ENCODE results near the gene PTP4A1.

The PTP4A1 gene

DNA sequence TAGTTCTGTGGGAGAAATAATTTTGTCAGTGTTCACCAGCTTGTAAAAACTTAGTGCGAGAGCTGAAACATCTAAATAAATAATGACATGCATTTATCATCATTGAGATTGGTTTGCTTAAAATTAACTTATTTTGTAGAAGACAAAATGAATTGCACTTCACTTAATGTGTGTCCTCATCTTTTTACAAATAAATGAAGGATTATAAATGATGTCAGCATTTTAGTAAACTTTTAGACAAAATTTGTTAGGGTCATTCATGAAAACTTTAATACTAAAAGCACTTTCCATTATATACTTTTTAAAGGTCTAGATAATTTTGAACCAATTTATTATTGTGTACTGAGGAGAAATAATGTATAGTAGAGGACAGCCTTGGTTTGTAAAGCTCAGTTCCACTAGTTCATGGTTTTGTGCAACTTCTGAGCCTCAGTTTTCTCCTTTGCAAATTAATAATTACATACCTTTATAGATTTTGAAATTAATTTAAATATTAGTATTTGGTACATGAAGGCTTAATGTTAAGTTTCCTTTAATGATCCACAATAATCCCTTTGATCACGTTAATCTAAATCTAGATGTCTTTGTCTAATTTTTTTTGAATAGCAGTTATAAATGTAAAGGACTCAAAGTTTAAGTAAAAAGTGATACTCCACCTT, 9.2 kb downstream of the PTP4A1 start:
- Histone ChIP-seq H3K23ac (ENCODE audit: low read depth, low read length, poor library complexity) (no peak overlapping the region), H3K9ac (ENCODE audit: low read depth, low read length, poor library complexity) (no peak overlapping the region), H3K18ac (ENCODE audit: low read length) (no peak overlapping the region), H3K4me3 (ENCODE audit: low read length in 2 of 2) (no peak overlapping the region), H3K36me3 (replicated peaks in 1 of 2; ENCODE audit: control insufficient read depth in 2 of 2, insufficient read depth in 2 of 2, low read length in 2 of 2) (peaks cover 9 to 71% of the 10 kb centered on the region in 2 donors), H2AK5ac (ENCODE audit: low read depth, low read length) (no peak overlapping the region), H4K91ac (ENCODE audit: low read depth, low read length, poor library complexity) (no peak overlapping the region), H3K4me2 (ENCODE audit: insufficient read depth, low read length, poor library complexity, severe bottlenecking) (no peak overlapping the region), H3K14ac (ENCODE audit: low read length) (no peak overlapping the region), H2AFZ (ENCODE audit: low read length) (no peak overlapping the region), H3K9me3 (replicated peaks in 1 of 2; ENCODE audit: control insufficient read depth in 2 of 2, insufficient read depth in 1 of 2, low read depth in 1 of 2, low read length in 2 of 2) (no peaks in the 10 kb centered on the region), H2BK120ac (ENCODE audit: low read depth, low read length) (no peak overlapping the region), H2BK12ac (ENCODE audit: low read length) (no peak overlapping the region), H2BK5ac (ENCODE audit: low read length) (no peak overlapping the region), H3K27me3 (ENCODE audit: control insufficient read depth in 3 of 3, insufficient read depth in 3 of 3, low read depth in 1 of 3, low read length in 3 of 3) (no peaks in the 10 kb centered on the region), H3K4me1 (ENCODE audit: control insufficient read depth in 2 of 2, insufficient read depth in 1 of 2, low read depth in 1 of 2, low read length in 2 of 2) (no peaks in the 10 kb centered on the region), H2BK15ac (ENCODE audit: low read length) (no peak overlapping the region), H3K4ac (ENCODE audit: low read length) (no peak overlapping the region), H3K79me1 (ENCODE audit: low read depth, low read length) (no peaks in the 10 kb centered on the region), H3K27ac (replicated peaks; ENCODE audit: low read length) (no peak overlapping the region), H4K8ac (ENCODE audit: low read depth, low read length) (no peak overlapping the region)
- DNase-seq (ENCODE audit: low spot score) = no peak
- no CpG with 5 or more reads among the region's 2 CpGs for WGBS, 2 donors (ENCODE audit: extremely low coverage in 2 of 2, insufficient read length in 2 of 2, insufficient replicate concordance in 1 of 2)

DNA sequence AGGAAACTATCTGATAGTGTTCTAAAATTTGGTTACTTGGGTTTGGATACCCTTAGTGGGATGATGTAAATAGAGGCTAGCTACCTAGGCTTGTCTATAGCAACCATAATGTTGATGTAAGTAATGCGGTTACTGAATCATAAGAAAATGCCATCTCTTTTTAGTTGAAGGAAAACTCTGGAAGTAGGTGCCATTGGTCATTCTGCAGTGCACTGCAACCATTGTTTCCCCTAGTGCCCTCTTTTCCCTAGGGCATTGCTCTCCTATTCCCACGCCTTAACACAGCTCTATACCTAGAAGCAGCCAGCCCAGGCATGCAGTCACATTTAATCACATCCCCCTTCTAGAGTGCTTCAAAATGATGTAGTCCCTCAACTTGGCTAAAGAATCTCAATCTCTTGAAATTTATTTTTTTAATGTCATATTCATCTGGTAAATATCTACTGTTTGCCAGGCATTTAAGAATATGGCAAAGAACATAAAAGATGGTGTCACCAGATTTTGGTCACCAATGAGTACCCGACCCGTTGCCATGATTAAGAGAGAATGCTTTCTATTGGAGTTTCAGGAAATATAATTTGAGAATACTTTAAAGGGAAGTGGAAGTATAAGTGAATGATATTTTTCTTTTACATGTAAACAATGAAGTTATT, 10.4 kb downstream of the PTP4A1 start:
- no peak overlapping the region for H2BK12ac ChIP-seq (ENCODE audit: low read length)
- H3K4ac ChIP-seq (ENCODE audit: low read length) = no peak overlapping the region
- no peak overlapping the region for H2BK120ac ChIP-seq (ENCODE audit: low read depth, low read length)
- H4K8ac ChIP-seq (ENCODE audit: low read depth, low read length) = no peak overlapping the region
- H2BK5ac ChIP-seq (ENCODE audit: low read length) = no peak overlapping the region
- H3K36me3 ChIP-seq (replicated peaks in 1 of 2; ENCODE audit: control insufficient read depth in 2 of 2, insufficient read depth in 2 of 2, low read length in 2 of 2) = peaks cover 8 to 59% of the 10 kb centered on the region in 2 donors
- no peak overlapping the region for H3K27ac ChIP-seq (replicated peaks; ENCODE audit: low read length)
- no peak overlapping the region for H2BK15ac ChIP-seq (ENCODE audit: low read length)
- no peak for DNase-seq (ENCODE audit: low spot score)
- no peak overlapping the region for H3K9ac ChIP-seq (ENCODE audit: low read depth, low read length, poor library complexity)
- H3K14ac ChIP-seq (ENCODE audit: low read length) = no peak overlapping the region
- no peak overlapping the region for H3K23ac ChIP-seq (ENCODE audit: low read depth, low read length, poor library complexity)
- H2AK5ac ChIP-seq (ENCODE audit: low read depth, low read length) = no peak overlapping the region
- no peak overlapping the region for H4K91ac ChIP-seq (ENCODE audit: low read depth, low read length, poor library complexity)
- no peak overlapping the region for H3K18ac ChIP-seq (ENCODE audit: low read length)
- no peak overlapping the region for H2AFZ ChIP-seq (ENCODE audit: low read length)
- WGBS, 2 donors (ENCODE audit: extremely low coverage in 2 of 2, insufficient read length in 2 of 2, insufficient replicate concordance in 1 of 2) = no CpG with 5 or more reads among the region's 4 CpGs
- H3K4me1 ChIP-seq (ENCODE audit: control insufficient read depth in 2 of 2, insufficient read depth in 1 of 2, low read depth in 1 of 2, low read length in 2 of 2) = no peaks in the 10 kb centered on the region
- no peaks in the 10 kb centered on the region for H3K27me3 ChIP-seq (ENCODE audit: control insufficient read depth in 3 of 3, insufficient read depth in 3 of 3, low read depth in 1 of 3, low read length in 3 of 3)
- H3K4me3 ChIP-seq (ENCODE audit: low read length in 2 of 2) = no peak overlapping the region
- no peak overlapping the region for H3K4me2 ChIP-seq (ENCODE audit: insufficient read depth, low read length, poor library complexity, severe bottlenecking)
- no peaks in the 10 kb centered on the region for H3K9me3 ChIP-seq (replicated peaks in 1 of 2; ENCODE audit: control insufficient read depth in 2 of 2, insufficient read depth in 1 of 2, low read depth in 1 of 2, low read length in 2 of 2)
- H3K79me1 ChIP-seq (ENCODE audit: low read depth, low read length) = no peaks in the 10 kb centered on the region

DNA sequence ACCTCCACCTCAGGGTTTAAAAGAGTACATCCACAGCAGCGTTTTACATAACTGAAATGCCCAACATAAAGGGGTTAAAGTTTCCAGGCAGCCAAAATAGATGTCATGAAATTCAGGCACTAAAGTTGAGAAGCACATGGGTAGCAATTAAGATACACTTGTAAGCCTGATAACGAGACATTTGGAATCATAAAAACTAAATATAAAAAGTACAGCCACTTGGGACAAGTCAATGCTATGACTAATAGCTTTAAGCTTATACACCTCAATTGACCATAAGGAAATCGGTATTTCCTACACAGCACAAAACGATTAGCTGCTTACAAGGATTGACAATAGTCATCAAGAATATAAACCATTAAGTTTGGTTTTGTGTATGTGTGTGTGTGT, 11.8 kb downstream of the PTP4A1 start:
- no peak overlapping the region for H3K4me2 ChIP-seq (ENCODE audit: insufficient read depth, low read length, poor library complexity, severe bottlenecking)
- DNase-seq (ENCODE audit: low spot score) = no peak
- H3K14ac ChIP-seq (ENCODE audit: low read length) = no peak overlapping the region
- WGBS, 2 donors (ENCODE audit: extremely low coverage in 2 of 2, insufficient read length in 2 of 2, insufficient replicate concordance in 1 of 2) = no CpG with 5 or more reads among the region's 4 CpGs
- H3K9ac ChIP-seq (ENCODE audit: low read depth, low read length, poor library complexity) = no peak overlapping the region
- H3K4me3 ChIP-seq (ENCODE audit: low read length in 2 of 2) = no peak overlapping the region
- H3K18ac ChIP-seq (ENCODE audit: low read length) = no peak overlapping the region
- no peak overlapping the region for H2BK15ac ChIP-seq (ENCODE audit: low read length)
- no peak overlapping the region for H3K23ac ChIP-seq (ENCODE audit: low read depth, low read length, poor library complexity)
- H2AK5ac ChIP-seq (ENCODE audit: low read depth, low read length) = no peak overlapping the region
- H3K4ac ChIP-seq (ENCODE audit: low read length) = no peak overlapping the region
- H2BK12ac ChIP-seq (ENCODE audit: low read length) = no peak overlapping the region
- H3K36me3 ChIP-seq (replicated peaks in 1 of 2; ENCODE audit: control insufficient read depth in 2 of 2, insufficient read depth in 2 of 2, low read length in 2 of 2) = peaks cover 7 to 45% of the 10 kb centered on the region in 2 donors
- no peaks in the 10 kb centered on the region for H3K27me3 ChIP-seq (ENCODE audit: control insufficient read depth in 3 of 3, insufficient read depth in 3 of 3, low read depth in 1 of 3, low read length in 3 of 3)
- no peak overlapping the region for H4K8ac ChIP-seq (ENCODE audit: low read depth, low read length)
- H2AFZ ChIP-seq (ENCODE audit: low read length) = no peak overlapping the region
- H2BK5ac ChIP-seq (ENCODE audit: low read length) = no peak overlapping the region
- H4K91ac ChIP-seq (ENCODE audit: low read depth, low read length, poor library complexity) = no peak overlapping the region
- no peak overlapping the region for H2BK120ac ChIP-seq (ENCODE audit: low read depth, low read length)
- H3K79me1 ChIP-seq (ENCODE audit: low read depth, low read length) = no peaks in the 10 kb centered on the region
- H3K9me3 ChIP-seq (replicated peaks in 1 of 2; ENCODE audit: control insufficient read depth in 2 of 2, insufficient read depth in 1 of 2, low read depth in 1 of 2, low read length in 2 of 2) = no peaks in the 10 kb centered on the region
- no peak overlapping the region for H3K27ac ChIP-seq (replicated peaks; ENCODE audit: low read length)
- no peaks in the 10 kb centered on the region for H3K4me1 ChIP-seq (ENCODE audit: control insufficient read depth in 2 of 2, insufficient read depth in 1 of 2, low read depth in 1 of 2, low read length in 2 of 2)

DNA sequence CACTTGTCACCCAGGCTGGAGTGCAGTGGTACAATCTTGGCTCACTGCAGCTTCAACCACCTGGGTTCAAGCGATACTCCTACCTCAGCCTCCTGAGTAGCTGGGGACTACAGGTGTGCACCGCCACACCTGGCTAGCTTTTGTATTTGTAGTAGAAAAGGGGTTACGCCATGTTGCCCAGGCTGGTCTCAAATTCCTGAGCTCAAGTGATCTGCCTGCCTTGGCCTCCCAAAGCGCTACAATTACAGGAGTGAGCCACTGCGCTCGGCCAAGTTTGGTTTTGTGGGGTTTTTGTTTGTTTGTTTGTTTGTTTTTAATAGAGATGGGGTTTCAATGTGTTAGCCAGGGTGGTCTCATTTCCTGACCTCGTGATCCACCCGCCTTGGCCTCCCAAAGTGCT, 12.3 kb downstream of the PTP4A1 start:
- Histone ChIP-seq H2AK5ac (ENCODE audit: low read depth, low read length) (no peak overlapping the region), H3K27me3 (ENCODE audit: control insufficient read depth in 3 of 3, insufficient read depth in 3 of 3, low read depth in 1 of 3, low read length in 3 of 3) (no peaks in the 10 kb centered on the region), H3K4me2 (ENCODE audit: insufficient read depth, low read length, poor library complexity, severe bottlenecking) (no peak overlapping the region), H3K9me3 (replicated peaks in 1 of 2; ENCODE audit: control insufficient read depth in 2 of 2, insufficient read depth in 1 of 2, low read depth in 1 of 2, low read length in 2 of 2) (no peaks in the 10 kb centered on the region), H3K27ac (replicated peaks; ENCODE audit: low read length) (no peak overlapping the region), H3K14ac (ENCODE audit: low read length) (no peak overlapping the region), H2BK120ac (ENCODE audit: low read depth, low read length) (no peak overlapping the region), H3K9ac (ENCODE audit: low read depth, low read length, poor library complexity) (no peak overlapping the region), H3K79me1 (ENCODE audit: low read depth, low read length) (no peaks in the 10 kb centered on the region), H3K4me1 (ENCODE audit: control insufficient read depth in 2 of 2, insufficient read depth in 1 of 2, low read depth in 1 of 2, low read length in 2 of 2) (no peaks in the 10 kb centered on the region), H4K8ac (ENCODE audit: low read depth, low read length) (no peak overlapping the region), H2BK15ac (ENCODE audit: low read length) (no peak overlapping the region), H3K18ac (ENCODE audit: low read length) (no peak overlapping the region), H4K91ac (ENCODE audit: low read depth, low read length, poor library complexity) (no peak overlapping the region), H2BK5ac (ENCODE audit: low read length) (no peak overlapping the region), H2AFZ (ENCODE audit: low read length) (no peak overlapping the region), H3K4me3 (ENCODE audit: low read length in 2 of 2) (no peak overlapping the region), H3K4ac (ENCODE audit: low read length) (no peak overlapping the region), H3K36me3 (replicated peaks in 1 of 2; ENCODE audit: control insufficient read depth in 2 of 2, insufficient read depth in 2 of 2, low read length in 2 of 2) (peaks cover 5 to 40% of the 10 kb centered on the region in 2 donors), H3K23ac (ENCODE audit: low read depth, low read length, poor library complexity) (no peak overlapping the region), H2BK12ac (ENCODE audit: low read length) (no peak overlapping the region)
- WGBS, 2 donors (ENCODE audit: extremely low coverage in 2 of 2, insufficient read length in 2 of 2, insufficient replicate concordance in 1 of 2) = no CpG with 5 or more reads among the region's 8 CpGs
- no peak for DNase-seq (ENCODE audit: low spot score)
